ENCODE results near the gene KCNG2.

The KCNG2 gene

DNA sequence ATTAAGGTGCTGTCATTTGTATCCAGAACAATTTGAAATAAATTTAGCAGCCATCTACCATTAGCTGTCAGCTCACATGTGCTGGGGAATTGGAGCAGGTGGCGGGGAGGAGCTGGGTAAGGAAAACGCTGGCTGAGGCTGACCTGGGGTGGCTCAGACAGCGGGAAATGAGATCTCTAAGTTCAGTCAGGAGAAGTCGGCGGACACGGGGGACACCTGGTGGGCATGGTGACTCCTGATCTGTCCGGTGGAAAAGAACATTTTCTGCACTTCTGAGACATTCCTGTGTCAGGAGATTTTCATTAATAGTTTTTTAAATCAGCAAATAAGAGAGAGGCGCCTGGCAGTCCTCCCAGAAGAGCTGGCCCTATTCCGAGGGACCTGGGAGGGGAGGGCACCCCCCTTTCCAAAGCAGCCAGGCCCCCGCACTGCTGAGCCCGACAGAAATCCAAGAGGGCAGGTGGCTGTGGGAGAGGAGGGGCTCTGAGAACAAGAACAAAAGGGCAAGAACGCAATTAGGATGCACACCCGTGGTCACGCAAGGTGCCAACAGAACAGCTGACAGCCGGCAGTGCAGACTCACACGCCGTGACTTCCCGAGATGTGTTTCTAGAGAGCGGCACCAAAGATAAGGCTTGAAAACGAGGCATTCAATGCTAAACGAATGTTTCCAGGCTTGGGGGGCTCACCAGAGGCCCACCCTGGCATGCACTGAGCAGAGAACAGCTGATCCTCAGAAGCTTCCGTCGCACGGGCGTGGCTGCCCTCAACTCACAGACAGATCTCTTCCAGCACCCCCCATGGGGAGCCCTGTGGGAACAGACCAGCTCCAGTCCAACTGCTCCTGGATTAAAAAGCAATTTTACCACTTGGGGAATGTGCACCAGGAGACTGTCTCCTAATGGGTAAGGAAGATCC, 127.3 kb downstream of the KCNG2 start:
- no peak for DNase-seq (ENCODE audit: low spot score)

GRCh38 chr18:79926306-79926705, 128.6 kb downstream of the KCNG2 start:
- no peak for DNase-seq (ENCODE audit: low spot score)

- DNase-seq (ENCODE audit: low spot score), result no peak
These were observed 129.2 kb downstream of the KCNG2 start for GRCh38 chr18:79926715-79927606.

- no peak for DNase-seq (ENCODE audit: low spot score)
These were observed 130.1 kb downstream of the KCNG2 start for GRCh38 chr18:79927607-79928562.

DNA sequence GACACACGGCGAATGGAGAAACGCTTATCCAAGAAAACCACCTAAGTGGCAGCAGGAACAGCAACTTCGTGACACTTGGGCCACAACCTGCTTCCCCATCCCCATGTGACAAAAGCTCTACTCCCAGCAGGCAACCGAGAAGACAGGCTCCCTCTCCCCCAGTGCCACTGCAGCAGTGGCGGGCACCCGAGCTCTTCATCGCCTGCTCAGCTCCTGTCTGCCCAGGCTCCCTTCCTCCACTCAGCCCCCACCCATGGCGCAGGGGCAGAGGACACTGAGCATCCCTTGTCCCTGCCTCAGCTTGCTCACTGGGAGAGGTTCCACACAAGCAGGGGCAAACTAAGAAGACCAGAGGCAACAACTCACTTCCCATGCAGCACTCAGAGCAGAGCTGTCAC, 130.8 kb downstream of the KCNG2 start:
- no peak for DNase-seq (ENCODE audit: low spot score)

DNA sequence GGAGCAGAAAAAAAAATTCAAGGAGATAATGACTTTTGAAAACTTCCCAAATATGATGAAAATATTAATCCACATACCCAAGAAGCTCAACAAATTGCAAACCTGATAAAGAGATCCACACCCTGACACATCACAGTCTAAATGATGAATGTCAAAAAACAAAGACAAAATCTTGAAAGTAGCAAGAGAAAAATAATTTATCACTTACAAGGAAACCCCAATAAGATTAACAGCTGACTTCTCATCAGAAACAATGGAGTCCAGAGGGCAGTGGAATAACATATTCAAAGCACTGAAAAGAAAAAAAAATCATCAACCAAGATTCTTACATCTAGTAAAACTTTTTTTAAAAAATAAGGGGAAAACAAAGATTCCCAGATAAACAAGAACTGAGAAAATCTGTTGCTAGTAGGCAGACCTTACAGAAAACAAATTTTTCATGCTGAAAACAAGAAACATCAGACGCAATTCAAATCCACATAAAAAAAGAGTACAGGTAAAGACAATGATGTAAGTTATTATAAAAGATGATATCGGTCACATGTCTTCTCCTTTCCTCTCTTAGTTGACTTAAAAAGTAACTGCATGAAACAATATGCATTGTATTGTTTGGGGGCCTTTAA, 132.4 kb downstream of the KCNG2 start:
- peak; percentile 13 for DNase-seq (ENCODE audit: low spot score)

DNA sequence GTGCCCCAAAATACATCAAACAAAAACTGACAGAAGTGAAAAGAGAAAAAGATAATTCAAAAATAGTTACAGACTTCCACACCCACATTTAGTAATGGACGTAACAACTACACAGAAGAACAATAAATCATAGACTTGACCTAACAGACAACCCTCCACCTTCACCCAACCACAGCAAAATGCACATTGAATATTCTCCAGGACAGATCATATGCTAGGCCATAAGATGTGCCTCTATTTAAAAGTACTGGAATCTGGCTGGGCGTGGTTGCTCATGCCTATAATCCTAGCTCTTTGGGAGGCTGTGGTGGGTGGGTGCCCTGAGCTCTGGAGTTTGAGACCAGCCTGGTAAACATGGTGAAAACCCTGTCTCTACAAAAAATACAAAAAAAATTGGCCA, 133.7 kb downstream of the KCNG2 start:
- no peak for DNase-seq (ENCODE audit: low spot score)

GRCh38 chr18:79932907-79933306, 135.2 kb downstream of the KCNG2 start:
- DNase-seq (ENCODE audit: low spot score), result no peak

- no peak for DNase-seq (ENCODE audit: low spot score)
These were observed 136.0 kb downstream of the KCNG2 start for GRCh38 chr18:79933765-79934164.

- no peak for DNase-seq (ENCODE audit: low spot score)
These were observed 136.8 kb downstream of the KCNG2 start for GRCh38 chr18:79934311-79935097.

DNA sequence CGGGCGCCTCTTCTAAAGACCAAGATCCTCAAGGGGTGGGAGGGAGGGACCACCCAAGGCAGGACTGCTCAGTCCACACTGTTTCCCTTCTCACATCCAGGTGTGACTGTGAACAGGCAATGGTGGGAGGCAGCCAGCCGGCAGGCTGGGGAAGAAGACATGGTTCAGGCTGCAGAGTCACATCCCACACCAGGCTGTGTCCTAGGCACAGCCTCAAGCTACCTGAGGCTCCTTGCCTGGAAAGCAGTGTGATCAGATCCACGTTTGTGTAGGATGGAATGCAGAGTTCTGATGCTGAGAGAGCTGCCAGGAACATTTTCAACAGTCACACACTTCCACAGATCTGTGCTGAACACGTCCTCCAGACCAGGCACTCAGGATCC, 137.4 kb downstream of the KCNG2 start:
- no peak for DNase-seq (ENCODE audit: low spot score)

DNA sequence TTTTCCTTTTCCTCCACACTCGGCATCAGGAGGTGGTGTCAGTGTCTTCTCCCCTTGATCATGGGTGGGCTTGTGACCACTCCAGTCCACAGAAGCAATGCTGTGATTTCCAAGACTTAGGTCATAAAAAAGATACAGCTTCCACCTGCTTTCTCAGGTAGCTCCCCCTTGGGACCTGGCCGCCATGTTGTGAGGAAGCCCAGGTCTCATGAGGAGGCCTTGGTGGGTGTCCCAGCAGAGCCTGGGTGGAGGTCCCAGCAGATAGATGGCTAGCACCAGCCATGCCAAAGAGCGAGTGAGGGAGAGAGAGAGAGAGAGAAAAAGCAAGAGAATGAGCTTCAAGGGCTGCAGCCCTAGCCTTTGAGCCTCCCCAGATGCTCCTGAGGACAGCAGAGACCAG, 137.8 kb downstream of the KCNG2 start:
- DNase-seq (ENCODE audit: low spot score), result no peak

GRCh38 chr18:79935925-79936324, 138.2 kb downstream of the KCNG2 start:
- no peak for DNase-seq (ENCODE audit: low spot score)

DNA sequence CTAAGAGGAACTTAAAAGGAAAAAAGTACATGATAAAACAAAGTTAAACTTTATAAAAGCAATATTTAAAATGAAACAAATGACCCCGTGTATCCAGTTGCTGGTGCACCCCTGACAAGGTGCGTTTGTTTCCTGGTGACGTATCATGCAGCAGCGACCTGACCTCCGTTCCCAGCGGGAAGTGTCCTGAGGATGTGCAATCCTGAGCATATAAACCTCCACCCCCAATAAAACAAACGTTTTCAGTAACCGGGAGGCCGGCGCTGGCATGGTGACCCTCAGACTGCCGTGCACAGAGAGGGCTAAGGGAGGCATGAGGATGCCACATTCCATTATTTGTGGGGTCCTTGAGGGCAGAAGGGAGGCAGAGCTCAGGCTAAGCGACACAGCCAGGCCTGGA, 138.9 kb downstream of the KCNG2 start:
- DNase-seq (ENCODE audit: low spot score), result no peak

- no peak for DNase-seq (ENCODE audit: low spot score)
These were observed 139.5 kb downstream of the KCNG2 start for GRCh38 chr18:79937103-79937860.

GRCh38 chr18:79938196-79938595, 140.5 kb downstream of the KCNG2 start:
- DNase-seq (ENCODE audit: low spot score), result no peak

- no peak for DNase-seq (ENCODE audit: low spot score)
These were observed 141.4 kb downstream of the KCNG2 start for GRCh38 chr18:79939096-79939495.

DNA sequence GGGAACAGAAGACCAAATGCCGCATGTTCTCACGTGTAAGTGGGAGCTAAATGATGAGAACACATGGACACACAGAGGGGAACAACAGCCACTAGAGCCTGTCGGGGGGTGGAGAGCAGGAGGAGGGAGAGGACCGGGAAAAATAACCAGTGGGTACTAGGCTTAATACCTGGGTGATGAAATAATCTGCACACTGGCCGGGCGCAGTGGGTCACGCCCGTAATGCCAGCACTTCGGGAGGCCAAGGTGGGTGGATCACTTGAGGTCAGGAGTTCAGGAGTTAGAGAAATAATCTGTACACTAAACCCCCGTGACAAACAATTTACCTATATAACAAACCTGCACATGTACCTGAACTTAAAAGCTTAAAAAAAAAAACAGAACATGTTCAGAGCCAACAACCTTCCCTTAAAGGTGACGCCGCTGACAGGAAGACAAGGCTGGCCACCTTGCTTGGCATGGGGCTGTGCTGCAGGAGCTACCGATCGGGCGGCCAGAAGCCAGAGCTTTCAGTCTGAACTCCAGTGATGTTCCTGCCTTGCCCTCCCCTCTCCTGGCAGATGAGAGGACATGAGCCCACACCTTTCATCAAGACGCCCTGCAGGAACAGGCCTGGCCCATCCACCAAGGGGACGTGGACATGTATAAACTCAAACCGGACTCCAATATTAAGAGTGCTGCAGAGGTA, 142.5 kb downstream of the KCNG2 start:
- DNase-seq (ENCODE audit: low spot score), result no peak

- DNase-seq (ENCODE audit: low spot score), result no peak
These were observed 143.2 kb downstream of the KCNG2 start for GRCh38 chr18:79940814-79941472.
